NCI-H2029 (cell line): Measurements from ENCODE around the gene PAOX.
"Not testable (repeated sequence)": the region's sequence is repeated elsewhere in the genome, so short reads cannot be mapped to it uniquely, and the experiment has no call there.

Source experiments
- DNase-seq: peaks from one replicate; lab custom pipeline; 2025; lab: John Stamatoyannopoulos, UW

Gene PAOX

DNA sequence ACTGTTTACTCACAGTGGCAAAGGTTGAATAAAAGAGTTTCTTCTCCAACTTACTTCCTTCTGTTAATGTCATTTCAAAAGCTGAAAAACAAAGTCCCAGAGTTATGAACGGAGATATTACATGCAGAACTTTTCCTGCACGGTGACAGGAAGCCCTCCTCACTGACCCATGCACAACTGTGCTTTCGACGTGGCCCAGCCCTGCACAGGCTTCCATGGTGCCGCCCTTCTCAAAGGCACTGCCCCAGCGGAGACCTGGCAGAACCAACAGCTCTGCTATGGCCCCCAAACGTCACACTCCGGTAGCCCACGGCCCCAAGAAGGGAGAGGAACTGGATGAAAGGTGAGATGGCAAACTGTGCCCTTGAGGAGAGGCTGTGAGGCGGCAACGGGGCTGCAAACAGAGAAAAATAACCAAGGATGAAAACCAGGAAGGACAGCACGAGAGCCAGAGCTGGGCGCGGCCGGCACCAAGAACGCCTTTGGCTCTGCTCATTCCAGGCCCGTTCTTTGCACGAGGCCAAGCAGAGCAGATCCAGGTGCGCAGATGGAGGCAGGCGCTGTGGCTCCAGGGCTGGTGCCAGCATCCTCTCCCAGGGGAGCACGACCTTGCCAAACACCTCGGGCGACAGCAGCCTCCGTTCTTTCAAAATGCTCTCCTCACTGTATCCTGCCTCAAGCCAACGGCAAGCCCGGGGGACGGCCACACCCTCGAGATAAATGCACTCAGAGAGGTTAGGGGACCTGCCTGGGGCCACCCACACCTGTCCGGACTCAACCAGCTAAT lies 14.2 kb upstream of the PAOX start:
- no peak for DNase-seq

DNA sequence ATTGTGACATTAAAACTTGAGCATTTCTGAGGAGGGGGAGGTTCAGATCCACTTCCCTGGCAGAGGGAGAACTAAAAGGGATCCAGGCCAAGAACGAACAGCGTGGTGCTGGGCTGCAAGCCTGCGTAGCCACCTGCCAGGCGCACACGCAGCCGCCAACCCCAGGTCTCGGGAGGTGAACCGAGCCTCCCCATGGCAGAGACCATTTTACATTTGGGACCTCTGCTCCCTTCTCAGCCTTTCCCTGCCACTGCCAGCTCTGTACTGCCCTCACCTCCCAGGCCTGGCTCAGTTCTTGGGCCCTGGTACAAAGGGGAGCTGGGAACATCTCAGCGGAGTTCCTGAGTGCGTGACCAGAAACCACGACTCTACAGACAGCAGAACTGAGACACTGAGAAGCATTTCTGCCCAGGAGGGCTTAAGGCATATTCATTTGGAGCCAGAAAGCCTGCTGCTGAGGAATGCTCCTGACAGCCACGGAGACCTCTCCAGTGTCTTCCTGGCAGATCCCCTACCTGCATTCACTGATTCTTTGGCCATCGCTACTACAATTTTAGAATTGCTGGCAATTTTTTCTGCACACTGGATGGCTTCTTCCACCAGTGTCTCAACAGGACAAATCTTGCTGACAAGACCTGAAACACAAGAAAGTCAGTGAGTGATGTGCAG lies 13.5 kb upstream of the PAOX start:
- DNase-seq = no peak

DNA sequence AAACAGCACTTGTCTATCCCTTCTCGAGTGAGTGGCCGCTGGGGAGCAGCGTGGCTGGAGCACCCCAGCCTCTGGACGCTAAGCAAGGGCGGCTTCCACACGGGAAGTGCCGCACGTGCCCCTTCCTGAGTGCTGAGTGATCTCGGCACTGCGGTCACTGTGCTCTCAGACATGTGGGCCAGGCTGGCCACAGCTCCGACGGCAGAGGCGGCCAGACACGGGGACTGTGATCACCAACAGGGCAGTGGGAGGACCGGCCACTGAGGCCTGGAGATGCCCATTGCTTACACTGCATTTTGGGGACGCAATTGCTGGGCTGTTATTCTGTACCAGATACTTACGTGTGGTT lies 13.0 kb upstream of the PAOX start:
- DNase-seq = no peak

DNA sequence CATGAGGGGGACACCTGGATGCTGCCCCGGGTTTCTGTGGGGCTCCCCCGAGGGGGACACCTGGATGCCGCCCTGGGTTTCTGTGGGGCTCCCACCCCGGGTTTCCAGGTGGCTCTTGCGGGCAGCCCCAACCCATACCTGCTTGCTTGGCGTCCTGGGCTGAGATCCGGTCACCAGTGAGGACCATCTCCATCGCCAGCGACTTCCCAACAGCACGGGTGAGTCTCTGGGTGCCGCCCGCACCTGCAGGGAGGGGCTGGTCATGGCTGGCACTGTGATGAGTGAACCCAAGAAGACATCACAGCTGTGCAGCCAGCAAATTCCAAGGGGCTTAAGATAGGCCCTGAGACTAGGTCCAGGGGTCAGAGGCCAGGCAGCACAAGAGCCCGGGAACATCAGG lies 12.3 kb upstream of the PAOX start:
- DNase-seq = no peak

DNA sequence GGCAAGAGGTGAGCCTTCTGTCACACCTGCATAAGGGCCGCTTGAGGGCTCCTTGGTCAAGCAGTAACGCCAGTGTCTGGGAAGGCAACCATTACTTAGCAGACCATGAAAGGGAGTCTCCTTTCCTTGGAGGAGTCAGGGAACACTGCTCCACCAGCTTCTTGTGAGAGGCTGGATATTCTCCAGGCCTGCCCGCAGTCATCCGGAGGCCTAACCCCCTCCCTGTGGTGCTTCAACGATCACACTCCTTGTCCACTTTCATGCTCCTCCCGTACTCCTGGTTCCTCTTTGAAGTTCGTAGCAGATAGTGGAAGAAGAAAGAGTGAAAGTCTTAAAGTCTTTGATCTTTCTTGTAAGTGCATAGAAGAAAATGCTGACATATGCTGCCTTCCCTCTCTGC lies 11.6 kb upstream of the PAOX start:
- DNase-seq = not testable (repeated sequence)

DNA sequence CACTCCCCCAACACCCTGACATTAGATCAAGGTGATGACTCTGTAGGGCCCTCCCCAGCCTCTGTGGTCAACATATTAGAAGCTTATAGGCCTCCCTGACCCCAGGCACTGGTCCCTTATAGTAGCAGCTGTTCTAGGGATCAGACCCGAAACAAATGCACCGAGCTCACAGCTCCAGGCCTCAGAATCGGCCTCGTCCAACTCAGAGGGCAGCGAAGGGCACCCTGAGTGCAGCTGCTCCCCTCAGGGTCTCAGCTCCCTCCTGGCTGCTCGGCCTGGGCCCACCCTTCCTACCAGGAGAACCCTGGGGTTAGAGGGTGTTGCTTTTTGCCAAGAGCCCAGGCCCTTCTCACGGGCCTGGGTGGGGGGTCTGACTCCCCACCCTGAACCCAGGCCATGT lies 10.9 kb upstream of the PAOX start:
- DNase-seq = no peak

DNA sequence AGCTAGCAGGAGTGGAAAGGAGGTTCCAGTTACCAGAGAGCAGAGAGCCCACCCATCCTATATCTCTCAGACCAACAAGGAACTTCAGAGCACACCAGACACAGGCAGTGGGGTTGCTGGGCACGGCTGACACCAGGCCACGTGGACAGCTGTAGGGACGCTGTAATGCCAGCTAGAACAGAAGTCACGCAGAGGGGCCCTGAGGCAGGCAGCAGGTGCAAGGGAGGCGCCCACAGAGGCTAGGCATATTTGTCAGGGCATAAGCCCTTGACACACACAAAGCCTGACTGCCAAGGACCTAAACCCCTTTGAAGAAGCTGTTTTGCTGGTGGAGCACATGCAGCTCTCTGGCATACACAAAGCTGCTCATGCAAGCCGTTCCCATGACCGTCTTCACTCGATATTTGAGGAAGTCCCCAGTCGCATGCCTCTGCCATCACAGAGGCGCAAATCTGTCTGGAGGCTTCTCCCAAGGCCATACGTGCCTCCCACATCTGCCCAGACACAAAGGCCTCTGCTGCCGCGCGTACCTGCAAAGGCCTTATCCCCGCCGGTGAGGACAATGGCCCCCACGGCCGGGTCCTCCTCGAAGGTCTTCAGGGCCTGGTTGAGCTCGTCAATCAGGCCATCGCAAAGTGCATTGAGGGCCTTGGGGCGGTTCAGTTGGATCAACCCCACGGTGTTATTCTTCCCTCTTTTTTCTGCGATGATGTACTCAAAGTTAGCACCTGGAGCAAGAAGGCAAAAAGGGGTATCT lies 8.9 kb upstream of the PAOX start:
- no peak for DNase-seq

DNA sequence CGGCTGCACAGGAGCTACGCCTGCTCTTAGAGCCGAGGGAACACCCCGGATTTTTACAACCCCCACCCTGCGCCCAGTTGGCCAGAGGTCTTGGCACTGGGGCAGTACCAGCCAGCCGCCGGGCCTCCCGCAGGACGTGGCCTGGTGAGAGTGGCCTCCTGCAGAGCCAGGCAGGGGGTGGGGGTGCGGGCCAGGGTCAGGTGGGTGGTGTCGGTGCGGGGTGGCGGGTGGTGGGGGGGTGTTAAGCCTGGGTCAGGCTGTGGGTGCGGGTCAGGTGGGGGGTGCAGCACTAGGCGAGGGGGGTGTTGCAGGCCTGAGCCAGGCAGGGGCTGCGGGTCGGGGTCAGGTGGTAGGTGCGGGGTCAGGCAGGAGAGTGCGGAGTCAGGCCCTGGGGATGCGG lies 6.6 kb upstream of the PAOX start:
- no peak for DNase-seq

DNA sequence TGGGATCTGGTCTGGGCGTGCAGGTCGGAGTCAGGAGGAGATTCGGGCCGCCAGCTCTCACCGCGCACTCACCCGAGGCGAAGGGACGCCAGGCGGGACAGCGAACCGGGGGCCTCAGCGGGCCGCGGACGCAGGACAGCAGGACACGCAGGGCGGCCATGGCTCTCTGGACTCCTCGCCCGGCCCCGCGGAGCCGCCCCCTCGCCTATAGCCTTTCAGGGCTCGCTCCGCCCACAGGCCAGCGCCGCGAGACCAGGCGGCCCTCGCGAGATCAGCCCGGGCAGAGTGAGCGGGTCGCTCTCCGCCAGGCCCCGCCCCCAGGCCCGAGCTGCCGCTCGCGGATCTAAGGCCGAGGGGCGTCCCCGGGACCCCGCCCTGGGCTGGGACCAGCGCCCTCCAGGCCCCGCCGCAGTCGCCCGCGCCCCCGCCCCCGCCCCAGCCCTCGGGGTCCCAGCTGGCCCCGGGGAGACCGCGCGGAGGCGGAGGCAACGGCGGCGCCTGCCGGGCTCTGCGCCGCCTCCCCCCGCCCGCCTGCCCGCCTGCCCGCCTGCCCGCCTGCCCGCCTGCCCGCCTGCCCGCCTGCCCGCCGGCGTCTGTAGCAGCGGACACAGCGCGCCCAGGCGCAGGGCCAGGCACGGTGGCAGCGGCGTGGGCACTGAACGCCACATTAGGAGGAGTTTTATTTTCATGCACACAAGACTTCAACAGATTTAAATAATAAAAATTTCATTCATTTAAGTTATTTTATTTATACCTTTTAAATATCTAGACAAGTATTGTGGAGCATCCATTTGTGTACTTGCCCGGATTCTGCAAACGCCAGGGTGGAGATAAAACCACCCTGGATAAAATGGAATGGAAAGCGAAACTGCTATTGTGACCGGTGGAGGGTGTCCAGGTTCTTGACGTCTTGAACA lies 5.6 kb upstream of the PAOX start, which contains the start of gene ECHS1:
TSS of gene ECHS1 (minus strand) at position 181 of the 917 bp plus-strand sequence. CDS start at position 160, 21 bp downstream.
- DNase-seq = peak; percentile 62

DNA sequence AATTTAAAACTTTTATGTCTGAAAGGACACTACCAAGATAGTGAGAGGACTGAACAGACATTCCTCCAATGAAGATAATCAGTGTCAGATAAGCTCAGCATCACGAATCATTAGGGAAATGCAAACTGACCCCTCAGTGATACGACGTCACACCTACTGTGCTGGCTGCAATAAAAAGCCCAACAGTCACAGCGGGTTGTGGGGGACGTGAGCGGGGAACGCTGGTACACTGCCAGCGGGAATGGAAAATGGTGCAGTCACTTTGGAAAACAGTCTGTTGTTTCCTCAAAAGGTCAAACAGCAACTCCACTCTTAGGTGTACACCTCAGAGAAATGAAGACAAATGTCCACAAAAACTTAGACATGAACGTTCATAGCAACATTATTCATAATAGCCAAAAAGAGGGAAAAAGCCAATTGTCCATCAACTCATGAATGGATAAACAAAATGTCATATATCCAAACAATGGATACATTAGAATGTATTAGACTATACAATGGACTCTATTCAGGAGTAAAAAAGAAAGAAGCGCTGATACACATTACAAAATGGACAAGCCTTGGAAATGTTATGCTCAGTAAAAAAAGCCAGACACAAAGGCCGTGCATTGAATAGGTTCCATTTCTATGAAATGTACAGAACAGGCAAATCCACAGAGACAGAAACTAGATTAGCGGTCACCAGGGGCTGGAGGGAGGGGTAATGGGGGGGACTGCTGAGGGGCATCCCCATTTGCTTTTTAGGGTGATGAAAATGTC lies 3.5 kb upstream of the PAOX start:
- no peak for DNase-seq

DNA sequence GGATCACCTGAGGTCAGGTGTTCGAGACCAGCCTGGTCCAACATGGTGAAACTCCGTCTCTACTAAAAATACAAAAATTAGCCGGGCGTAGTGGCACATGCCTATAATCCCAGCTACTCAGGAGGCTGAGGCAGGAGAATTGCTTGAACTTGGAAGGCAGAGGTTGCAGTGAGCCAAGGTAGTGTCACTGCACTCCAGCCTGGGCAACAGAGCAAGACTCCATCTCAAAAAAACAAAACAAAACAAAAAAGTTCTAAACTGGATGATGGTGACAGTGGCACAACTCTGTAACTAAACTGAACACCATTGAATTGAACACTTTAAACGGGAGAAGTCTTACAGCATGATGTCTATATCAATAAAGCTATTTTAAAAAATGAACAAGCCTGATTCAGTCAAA lies 2.9 kb upstream of the PAOX start:
- not testable (repeated sequence) for DNase-seq

DNA sequence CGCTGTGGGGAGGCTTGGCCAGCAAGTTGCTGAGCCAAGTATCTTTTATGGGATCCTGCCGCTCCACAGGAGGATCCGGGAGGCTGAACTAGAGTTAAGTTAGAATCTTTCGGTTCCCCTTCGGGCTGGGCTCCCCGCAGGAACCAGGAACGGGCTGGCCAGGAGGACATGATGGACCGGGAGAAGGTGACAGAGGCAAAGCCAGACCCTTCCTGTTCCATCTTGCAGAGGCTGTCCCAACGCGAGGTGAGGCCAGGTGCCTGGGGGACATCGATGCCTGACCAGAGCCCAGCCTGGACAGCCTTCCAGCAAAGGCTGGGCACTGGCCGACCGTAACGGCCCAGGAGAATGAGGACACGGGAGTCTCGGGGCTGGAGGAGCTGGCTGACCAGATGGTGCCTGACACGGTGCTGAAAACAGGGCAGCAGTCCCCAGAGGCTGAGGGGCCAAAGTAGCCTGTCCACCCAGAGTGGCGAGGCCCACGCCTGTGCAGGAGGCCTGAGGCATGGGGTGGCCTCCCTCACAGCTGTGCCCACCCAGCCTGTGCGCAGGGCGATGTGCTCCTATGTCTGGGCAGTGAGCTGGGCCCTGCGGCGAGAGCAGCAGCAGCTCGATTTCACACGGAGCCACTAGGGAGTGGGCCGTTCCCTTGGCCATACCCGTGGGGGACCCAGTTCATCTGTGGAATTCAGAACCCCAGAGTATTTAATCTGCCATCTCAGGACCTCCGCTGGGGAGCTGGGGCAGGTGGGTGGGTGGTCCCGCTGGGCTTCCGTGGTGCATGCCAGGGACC lies 1.8 kb upstream of the PAOX start:
- no peak for DNase-seq

DNA sequence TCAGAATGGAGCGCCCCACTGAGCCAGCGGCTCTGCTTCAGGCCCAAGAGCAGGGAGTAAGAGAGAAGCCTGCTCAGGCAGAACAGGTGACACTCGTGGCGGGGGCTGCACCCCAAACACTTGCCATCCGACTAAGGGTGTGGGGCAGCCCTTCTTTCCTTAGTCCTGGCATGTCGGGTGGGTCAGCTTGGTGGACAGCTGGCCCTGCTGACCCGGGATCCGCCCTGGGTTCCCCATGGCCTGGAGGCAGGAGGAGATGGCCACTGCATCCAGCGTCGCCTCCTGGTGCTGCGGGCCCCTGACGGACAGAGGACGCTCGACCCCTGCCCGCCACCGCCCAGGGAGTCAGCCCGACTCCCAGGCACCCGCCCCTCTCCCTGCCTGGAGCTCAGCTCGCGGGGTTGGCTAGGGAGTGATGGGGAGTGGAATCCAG lies 1.2 kb upstream of the PAOX start:
- DNase-seq = no peak

DNA sequence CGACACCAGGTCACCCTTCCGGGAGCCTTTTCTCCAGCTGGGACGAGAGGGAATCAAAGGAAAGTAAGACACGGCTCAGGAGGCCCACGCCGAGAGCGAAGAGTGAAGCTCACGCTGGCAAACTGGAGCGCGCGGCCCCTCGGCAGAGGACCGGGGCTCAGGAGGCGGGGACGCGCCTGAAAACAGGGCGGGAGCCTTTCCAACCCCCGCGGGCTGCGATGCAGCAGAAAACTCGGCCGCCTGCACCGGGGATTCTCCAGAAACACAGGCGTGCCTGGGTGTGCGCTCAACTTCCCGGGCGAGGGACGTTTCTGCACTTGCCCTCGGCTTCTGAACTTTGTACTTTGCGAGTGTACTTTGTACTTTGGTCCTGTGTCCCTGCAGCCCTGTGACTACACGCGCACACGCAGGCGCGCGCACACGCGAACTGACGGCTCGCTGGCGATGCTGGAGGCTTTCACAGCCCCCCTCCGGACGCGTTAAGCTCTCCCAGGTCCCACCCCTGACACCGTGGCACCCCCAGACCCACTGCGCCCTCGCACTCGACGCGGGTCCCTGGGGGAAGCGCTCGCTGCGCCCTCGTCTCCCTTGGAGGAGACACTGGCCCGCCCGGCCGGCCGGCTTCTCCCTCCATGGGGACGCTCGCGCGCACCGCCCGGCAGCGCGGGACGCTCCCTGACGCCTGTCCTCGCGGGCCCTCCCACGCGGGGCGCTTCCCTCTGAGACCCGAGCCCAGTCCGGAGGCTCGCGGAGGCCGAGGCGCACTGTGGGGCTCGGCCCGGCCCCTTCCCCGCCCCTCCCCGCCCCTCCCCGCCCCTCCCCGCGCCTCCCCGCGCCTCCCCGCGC lies 588 bp upstream of the PAOX start:
- no peak for DNase-seq

DNA sequence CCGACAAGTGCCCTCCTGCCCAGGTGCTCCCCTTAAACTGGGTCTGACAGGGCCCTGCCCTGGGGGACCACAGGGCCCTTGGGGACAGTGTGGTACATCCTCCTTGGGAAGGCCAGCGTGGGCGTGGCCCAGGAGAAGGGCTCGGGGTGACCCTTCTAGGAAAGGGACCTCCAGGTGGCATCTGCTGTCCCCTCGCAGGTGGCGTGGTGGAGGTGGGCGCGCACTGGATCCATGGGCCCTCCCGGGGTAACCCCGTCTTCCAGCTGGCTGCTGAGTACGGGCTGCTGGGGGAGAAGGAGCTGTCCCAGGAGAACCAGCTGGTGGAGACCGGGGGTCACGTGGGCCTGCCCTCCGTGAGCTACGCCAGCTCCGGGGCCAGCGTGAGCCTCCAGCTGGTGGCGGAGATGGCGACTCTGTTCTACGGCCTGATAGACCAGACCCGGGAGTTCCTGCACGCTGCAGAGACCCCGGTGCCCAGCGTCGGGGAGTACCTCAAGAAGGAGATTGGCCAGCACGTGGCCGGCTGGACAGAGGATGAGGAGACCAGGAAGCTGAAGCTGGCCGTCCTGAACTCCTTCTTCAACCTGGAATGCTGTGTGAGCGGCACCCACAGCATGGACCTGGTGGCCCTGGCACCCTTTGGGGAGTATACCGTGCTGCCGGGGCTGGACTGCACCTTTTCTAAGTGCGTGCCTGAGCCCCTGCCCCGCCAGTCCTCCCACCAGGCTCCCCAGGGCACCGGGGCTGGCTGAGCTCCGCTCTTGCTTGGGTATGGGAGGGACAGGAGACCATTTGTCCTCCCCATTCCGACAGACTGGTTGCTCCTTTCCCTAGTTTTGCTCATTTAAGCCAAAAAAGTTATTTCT lies 972 bp downstream of the PAOX start:
- DNase-seq = no peak

DNA sequence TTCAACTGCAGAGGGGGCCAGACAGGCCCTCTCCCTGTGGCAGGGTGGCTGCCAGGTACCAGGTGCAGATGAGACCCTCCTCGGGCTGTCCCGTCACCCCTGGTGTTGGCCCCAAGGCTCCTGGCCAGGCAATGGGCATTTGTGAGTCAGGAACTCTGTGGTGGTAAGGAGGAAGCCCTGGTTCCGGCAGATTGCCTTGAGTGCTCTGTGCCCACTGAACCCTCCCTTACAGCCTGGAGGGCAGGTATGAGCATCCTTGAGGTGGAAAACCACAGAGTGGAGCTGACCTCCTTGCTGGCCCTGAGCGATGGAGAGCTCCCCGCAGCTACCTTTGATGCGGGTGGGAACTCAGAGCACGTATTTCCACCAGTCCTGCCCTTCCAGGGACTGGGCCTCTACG lies 2.0 kb downstream of the PAOX start:
- DNase-seq = no peak

DNA sequence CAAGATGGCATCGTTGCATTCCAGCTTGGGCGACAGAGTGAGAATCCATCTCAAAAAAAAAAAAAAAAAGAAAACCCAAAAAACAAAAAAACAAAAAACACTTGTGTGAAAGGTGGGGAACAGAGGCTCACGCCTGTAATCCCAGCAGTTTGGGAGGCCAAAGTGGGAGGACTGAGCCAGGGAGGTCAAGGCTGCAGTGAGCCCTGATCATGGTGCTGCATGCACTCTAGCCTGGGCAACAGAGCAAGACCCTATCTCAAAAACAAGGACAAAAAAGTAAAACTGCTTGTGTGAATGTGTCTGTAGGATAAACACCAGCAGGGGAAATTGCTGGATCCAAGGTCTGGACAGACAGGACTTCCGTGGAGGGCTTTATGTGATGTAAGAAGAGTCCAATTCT lies 4.5 kb downstream of the PAOX start:
- no peak for DNase-seq

DNA sequence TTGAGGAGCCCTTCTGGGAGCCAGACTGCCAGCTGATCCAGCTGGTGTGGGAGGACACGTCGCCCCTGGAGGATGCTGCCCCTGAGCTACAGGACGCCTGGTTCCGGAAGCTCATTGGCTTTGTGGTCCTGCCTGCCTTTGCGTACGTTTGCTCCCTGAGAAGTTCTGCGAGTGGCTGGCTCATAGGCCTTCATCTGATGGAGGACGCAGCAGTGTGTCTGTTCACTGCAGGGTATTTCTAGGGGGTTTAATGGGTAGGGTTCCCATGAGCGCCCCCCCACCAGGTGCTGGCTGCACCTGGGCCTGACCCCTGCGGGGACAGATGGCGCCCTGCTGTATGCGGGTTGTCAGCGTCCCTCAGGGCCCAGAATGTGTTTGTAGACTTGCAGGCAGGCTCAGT lies 5.0 kb downstream of the PAOX start:
- no peak for DNase-seq
